ENCODE results near the gene CDH6. TPM values are rescaled to one million over a fixed set of nuclear protein-coding genes. Genes with fewer than 3 reads are reported as not detected.

The CDH6 gene
- total RNA-seq, 1 donor from 2014 or later, result 127 TPM

DNA sequence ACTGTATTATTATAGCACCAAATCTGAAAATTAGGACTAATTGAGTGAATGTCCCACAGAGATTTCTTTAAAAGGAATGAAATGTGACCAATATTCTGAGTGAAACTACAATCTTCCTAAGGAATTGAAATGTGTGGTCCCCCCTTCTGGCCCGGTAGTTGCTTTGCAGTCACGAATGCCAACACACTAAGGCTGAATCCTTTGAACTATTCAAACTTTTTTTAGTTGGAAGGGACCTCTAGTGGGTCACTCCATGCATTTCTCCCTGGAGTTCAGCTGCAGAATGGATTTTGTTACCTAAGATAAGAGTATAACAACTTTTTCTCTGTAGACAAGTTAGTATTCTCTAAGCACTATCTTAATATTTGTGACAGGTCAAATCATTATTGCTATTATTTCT lies 2.8 kb downstream of the CDH6 start:
- TF ChIP-seq, protein P1, sequence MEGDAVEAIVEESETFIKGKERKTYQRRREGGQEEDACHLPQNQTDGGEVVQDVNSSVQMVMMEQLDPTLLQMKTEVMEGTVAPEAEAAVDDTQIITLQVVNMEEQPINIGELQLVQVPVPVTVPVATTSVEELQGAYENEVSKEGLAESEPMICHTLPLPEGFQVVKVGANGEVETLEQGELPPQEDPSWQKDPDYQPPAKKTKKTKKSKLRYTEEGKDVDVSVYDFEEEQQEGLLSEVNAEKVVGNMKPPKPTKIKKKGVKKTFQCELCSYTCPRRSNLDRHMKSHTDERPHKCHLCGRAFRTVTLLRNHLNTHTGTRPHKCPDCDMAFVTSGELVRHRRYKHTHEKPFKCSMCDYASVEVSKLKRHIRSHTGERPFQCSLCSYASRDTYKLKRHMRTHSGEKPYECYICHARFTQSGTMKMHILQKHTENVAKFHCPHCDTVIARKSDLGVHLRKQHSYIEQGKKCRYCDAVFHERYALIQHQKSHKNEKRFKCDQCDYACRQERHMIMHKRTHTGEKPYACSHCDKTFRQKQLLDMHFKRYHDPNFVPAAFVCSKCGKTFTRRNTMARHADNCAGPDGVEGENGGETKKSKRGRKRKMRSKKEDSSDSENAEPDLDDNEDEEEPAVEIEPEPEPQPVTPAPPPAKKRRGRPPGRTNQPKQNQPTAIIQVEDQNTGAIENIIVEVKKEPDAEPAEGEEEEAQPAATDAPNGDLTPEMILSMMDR (conservative IDR thresholded peaks at IDR 0.05), result peak; percentile 69
- DNase-seq (ENCODE audit: extremely low spot score, unreplicated experiment), result no peak
- Mint-ChIP-seq H3K9me3 (no peaks in the 10 kb centered on the region), H3K4me1 (ENCODE audit: unreplicated experiment) (peaks cover 14% of the 10 kb centered on the region), H3K27ac (no peak overlapping the region), H3K4me3 (peak overlapping the region; percentile 85), H3K36me3 (no peaks in the 10 kb centered on the region), H3K27me3 (peaks cover 78% of the 10 kb centered on the region)

- Mint-ChIP-seq H3K27ac (no peak overlapping the region), H3K4me1 (ENCODE audit: unreplicated experiment) (peaks cover 14% of the 10 kb centered on the region), H3K9me3 (no peaks in the 10 kb centered on the region), H3K36me3 (no peaks in the 10 kb centered on the region), H3K4me3 (peak overlapping the region; percentile 85), H3K27me3 (peaks cover 69% of the 10 kb centered on the region)
- DNase-seq (ENCODE audit: extremely low spot score, unreplicated experiment), result no peak
- TF ChIP-seq, protein P1 (conservative IDR thresholded peaks at IDR 0.05), result no peak
Observed at GRCh38 chr5:31197183-31197582, 3.7 kb downstream of the CDH6 start.

GRCh38 chr5:31204958-31205357 lies 11.5 kb downstream of the CDH6 start:
- TF ChIP-seq, protein P1 (conservative IDR thresholded peaks at IDR 0.05), result no peak
- H3K4me1 Mint-ChIP-seq (ENCODE audit: unreplicated experiment), result no peaks in the 10 kb centered on the region
- H3K27ac Mint-ChIP-seq, result no peak overlapping the region
- no peak for DNase-seq (ENCODE audit: extremely low spot score, unreplicated experiment)
- H3K4me3 Mint-ChIP-seq, result no peak overlapping the region
- H3K27me3 Mint-ChIP-seq, result peaks cover 7% of the 10 kb centered on the region
- no peaks in the 10 kb centered on the region for H3K9me3 Mint-ChIP-seq
- peaks cover 6% of the 10 kb centered on the region for H3K36me3 Mint-ChIP-seq

DNA sequence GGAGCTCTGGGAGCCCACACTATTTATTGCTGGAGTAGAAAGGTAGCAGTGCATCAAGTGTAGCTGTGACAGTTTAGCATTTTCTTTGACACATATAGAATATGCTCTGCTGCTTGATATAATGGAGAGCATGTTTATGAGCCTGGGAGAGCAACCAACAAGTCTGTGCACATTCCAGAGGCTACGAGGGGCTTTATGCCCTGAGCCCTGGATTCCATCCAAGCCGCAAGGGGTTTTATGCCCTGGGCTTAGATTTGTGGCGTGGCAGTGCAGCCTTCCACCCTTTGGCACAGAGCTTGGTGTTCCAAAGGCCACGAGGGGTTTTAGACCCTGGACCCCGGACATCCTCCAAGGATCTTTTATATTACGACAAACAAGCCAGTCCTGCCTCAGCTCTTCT lies 14.6 kb downstream of the CDH6 start:
- Mint-ChIP-seq H3K27ac (no peak overlapping the region), H3K9me3 (no peaks in the 10 kb centered on the region), H3K4me3 (no peak overlapping the region), H3K27me3 (peaks cover 10% of the 10 kb centered on the region), H3K4me1 (ENCODE audit: unreplicated experiment) (peaks cover 3% of the 10 kb centered on the region), H3K36me3 (peaks cover 6% of the 10 kb centered on the region)
- TF ChIP-seq, protein P1 (conservative IDR thresholded peaks at IDR 0.05), result no peak
- no peak for DNase-seq (ENCODE audit: extremely low spot score, unreplicated experiment)

GRCh38 chr5:31209334-31209733 lies 15.8 kb downstream of the CDH6 start:
- no peaks in the 10 kb centered on the region for H3K9me3 Mint-ChIP-seq
- H3K27me3 Mint-ChIP-seq, result peaks cover 13% of the 10 kb centered on the region
- no peak overlapping the region for H3K27ac Mint-ChIP-seq
- peaks cover 11% of the 10 kb centered on the region for H3K4me1 Mint-ChIP-seq (ENCODE audit: unreplicated experiment)
- DNase-seq (ENCODE audit: extremely low spot score, unreplicated experiment), result no peak
- no peak overlapping the region for H3K4me3 Mint-ChIP-seq
- H3K36me3 Mint-ChIP-seq, result peaks cover 6% of the 10 kb centered on the region
- TF ChIP-seq, protein P1 (conservative IDR thresholded peaks at IDR 0.05), result no peak

- Mint-ChIP-seq H3K27me3 (peaks cover 13% of the 10 kb centered on the region), H3K4me3 (no peak overlapping the region), H3K36me3 (peaks cover 6% of the 10 kb centered on the region), H3K9me3 (no peaks in the 10 kb centered on the region), H3K4me1 (ENCODE audit: unreplicated experiment) (peaks cover 11% of the 10 kb centered on the region), H3K27ac (no peak overlapping the region)
- TF ChIP-seq, protein P1 (conservative IDR thresholded peaks at IDR 0.05), result no peak
- no peak for DNase-seq (ENCODE audit: extremely low spot score, unreplicated experiment)
Observed at GRCh38 chr5:31211098-31211497, 17.6 kb downstream of the CDH6 start.
